Esophagus muscularis mucosa (tissue), 4 donors: ENCODE measurements around the gene SLC29A3. TPM values are rescaled to one million over a fixed set of nuclear protein-coding genes. Genes with fewer than 3 reads are reported as not detected.

Experiments
- DNase-seq: peaks from one replicate; pipeline ENCODE4 v3.0.0-alpha.2; 2017; ENCODE audit errors: extremely low spot score
- H3K27ac ChIP-seq, 4 donors: fragments of 200-600 bp; sonication (generic); replicated peaks in 1 of 4; 1 replicate in 3 of 4; 2 replicates in 1 of 4; pipeline ENCODE4 v1.5.1; 2016 to 2019; ENCODE audit warnings: mild to moderate bottlenecking in 1 of 4
- H3K27me3 ChIP-seq, 4 donors: fragments of 200-600 bp; sonication (generic); one replicate each; pipeline versions ENCODE4 v1.5.1 to v1.6.0; 2016 to 2019
- H3K36me3 ChIP-seq, 4 donors: fragments of 200-600 bp; sonication (generic); one replicate each; pipeline ENCODE4 v1.5.1; 2016 to 2019
- H3K4me1 ChIP-seq, 4 donors: fragments of 200-600 bp; sonication (generic); one replicate each; pipeline ENCODE4 v1.5.1; 2016 to 2019
- H3K4me3 ChIP-seq, 4 donors: fragments of 200-600 bp; sonication (generic); 1 replicate in 2 of 4; 2 replicates in 2 of 4; pipeline ENCODE4 v1.5.1; 2016 to 2019; ENCODE audit warnings: mild to moderate bottlenecking in 4 of 4, moderate library complexity in 1 of 4
- H3K9me3 ChIP-seq, 4 donors: fragments of 200-600 bp; sonication (generic); 1 replicate in 3 of 4; 2 replicates in 1 of 4; pipeline ENCODE4 v1.5.1; 2016 to 2019
- CTCF ChIP-seq, 3 experiments: fragments of 200-600 bp in 2 of 3; fragments of 450-650 bp in 1 of 3; sonication (generic) in 2 of 3; IDR thresholded peaks; one replicate each; pipeline ENCODE4 v1.5.1; 2017 to 2019; ENCODE audit warnings: antibody characterized with exemption in 3 of 3, mild to moderate bottlenecking in 2 of 3, moderate library complexity in 1 of 3
- EP300 ChIP-seq: sonication (generic); formaldehyde crosslinking; IDR thresholded peaks from one replicate; pipeline ENCODE4 v1.6.1; 2017; ENCODE audit warnings: antibody characterized with exemption
- POLR2A ChIP-seq: fragments of 450-650 bp; IDR thresholded peaks from one replicate; pipeline ENCODE4 v1.6.1; 2017; ENCODE audit warnings: antibody characterized with exemption, moderate library complexity, mild to moderate bottlenecking, low read depth
- POLR2AphosphoS5 ChIP-seq, 2 donors: sonication (generic); formaldehyde crosslinking; IDR thresholded peaks; one replicate each; pipeline ENCODE4 v1.6.1; 2017; ENCODE audit warnings: antibody characterized with exemption in 2 of 2
- WGBS: methylation state at CpG from one replicate; pipeline ENCODE4 v1.1.5; 2018; 5-methylcytosine and 5-hydroxymethylcytosine counted together
- intact Hi-C: fragments of 100-400 bp; cut with DNase I; formaldehyde crosslinking; loops from one replicate; pipeline ENCODE4 v1.15.1; 2023
- total RNA-seq, 4 donors: library from RNA; depleted of rRNA; stranded (reverse); fragments of >200 nt; gene quantifications; one replicate each; pipeline versions ENCODE4 v1.1.0 to v1.2.1, GENCODE V29; 2016

SLC29A3 gene
- total RNA-seq, 4 donors from 2014 or later = 4.0 to 6.9 (median 5.0) TPM

GRCh38 chr10:71406878-71407277 is 87.8 kb downstream of the SLC29A3 start:
- H3K36me3 ChIP-seq = no peaks in the 10 kb centered on the region
- TF ChIP-seq POLR2A = no peak
- no peak for TF ChIP-seq EP300
- no peak for TF ChIP-seq POLR2AphosphoS5 (IDR thresholded peaks at IDR 0.05)
- no peak for TF ChIP-seq CTCF (IDR thresholded peaks at IDR 0.05)
- intact Hi-C loops = no loop called here
- peaks cover 0 to 15% (median 13%) of the 10 kb centered on the region in 4 donors for H3K4me1 ChIP-seq
- H3K9me3 ChIP-seq = peaks cover 0 to 14% (median 3%) of the 10 kb centered on the region in 4 donors
- H3K27ac ChIP-seq = no peak overlapping the region
- no peak for DNase-seq
- no peaks in the 10 kb centered on the region for H3K27me3 ChIP-seq
- H3K4me3 ChIP-seq = no peak overlapping the region
- 88% methylated on average over 3 of the region's 3 CpGs for WGBS

GRCh38 chr10:71408436-71409225 is 89.6 kb downstream of the SLC29A3 start:
- no peak overlapping the region for H3K27ac ChIP-seq
- WGBS = 88% methylated on average over 9 of the region's 9 CpGs
- no peaks in the 10 kb centered on the region for H3K27me3 ChIP-seq
- TF ChIP-seq CTCF (IDR thresholded peaks at IDR 0.05) (no peak), POLR2A (no peak), EP300 (no peak), POLR2AphosphoS5 (IDR thresholded peaks at IDR 0.05) (no peak)
- peaks cover 0 to 15% (median 13%) of the 10 kb centered on the region in 4 donors for H3K4me1 ChIP-seq
- peaks cover 0 to 17% (median 3%) of the 10 kb centered on the region in 4 donors for H3K9me3 ChIP-seq
- intact Hi-C loops = no loop called here
- no peak for DNase-seq
- H3K4me3 ChIP-seq = no peak overlapping the region
- H3K36me3 ChIP-seq = no peaks in the 10 kb centered on the region

- intact Hi-C loops = no loop called here
- H3K4me1 ChIP-seq = peaks cover 0 to 15% (median 13%) of the 10 kb centered on the region in 4 donors
- WGBS = 70% methylated on average over 3 of the region's 3 CpGs
- no peak for DNase-seq
- peaks cover 0 to 17% (median 3%) of the 10 kb centered on the region in 4 donors for H3K9me3 ChIP-seq
- no peak overlapping the region for H3K4me3 ChIP-seq
- TF ChIP-seq CTCF (IDR thresholded peaks at IDR 0.05) (no peak), POLR2AphosphoS5 (IDR thresholded peaks at IDR 0.05) (no peak), EP300 (no peak), POLR2A (no peak)
- H3K36me3 ChIP-seq = no peaks in the 10 kb centered on the region
- no peak overlapping the region for H3K27ac ChIP-seq
- no peaks in the 10 kb centered on the region for H3K27me3 ChIP-seq
Measured at GRCh38 chr10:71409516-71410104, 90.6 kb downstream of the SLC29A3 start.

Other genes starting within 250 kb of the SLC29A3 start
- 1 to 10 TPM; 2.1 to 3.7 (median 2.8) TPM for gene UNC5B, start 106.7 kb upstream of the SLC29A3 start, total RNA-seq
- gene CDH23, start 77.7 kb downstream of the SLC29A3 start, total RNA-seq = 10 to 100 TPM; 14.4 to 29.6 (median 19.7) TPM